IMR-90 (cell line): ENCODE measurements around the gene SLC37A1. TPM values are rescaled to one million over a fixed set of nuclear protein-coding genes. Genes with fewer than 3 reads are reported as not detected.

Experiments
- ATAC-seq: fragments of 200-7000 bp; cut with Tn5 transposase; 2 replicates; pipeline ENCODE4 v1.9.1; 2020; ENCODE audit warnings: low read depth, mild to moderate bottlenecking, moderate library complexity
- BruUV-seq: library from RNA; stranded (reverse); fragments of 400-500 nt; replicated peaks from 2 replicates; lab custom pipeline; 2021; lab: Mats Ljungman, UMichigan
- CTCF ChIA-PET: fragments of 300-600 bp; formaldehyde crosslinking; extraction: SDS; loops from one replicate; lab custom pipeline; 2021; ENCODE audit warnings: antibody characterized with exemption; lab: Yijun Ruan, JAX
- POLR2A ChIA-PET: fragments of 300-600 bp; sonication (Branson Sonifier 250); formaldehyde crosslinking; loops from one replicate; lab custom pipeline; 2022; ENCODE audit warnings: antibody characterized with exemption; ENCODE audit not compliant: unreplicated experiment; lab: Charles Lee
- DNase-seq: peaks from one replicate; pipeline ENCODE4 v3.0.0; 2013
- H2AFZ ChIP-seq: replicated peaks from 2 replicates; pipeline ENCODE3; 2013; ENCODE audit warnings: low read length, mild to moderate bottlenecking; ENCODE audit not compliant: poor library complexity
- H2AK5ac ChIP-seq: 2 replicates; pipeline ENCODE4 v1.6.1; 2013; ENCODE audit warnings: low read depth, low read length, inconsistent platforms
- H2AK9ac ChIP-seq: replicated peaks from 2 replicates; pipeline ENCODE3; 2013; ENCODE audit warnings: mild to moderate bottlenecking, low read depth, low read length, moderate library complexity; ENCODE audit not compliant: poor library complexity
- H2BK120ac ChIP-seq: 2 replicates; pipeline ENCODE4 v1.6.1; 2013; ENCODE audit warnings: low read depth, low read length, inconsistent platforms
- H2BK15ac ChIP-seq: 3 replicates; pipeline ENCODE4 v1.6.1; 2013; ENCODE audit warnings: low read depth, low read length, inconsistent platforms
- H2BK20ac ChIP-seq: 2 replicates; pipeline ENCODE4 v1.6.1; 2013; ENCODE audit warnings: low read depth, mild to moderate bottlenecking, inconsistent platforms, low read length, moderate library complexity
- H2BK5ac ChIP-seq: 2 replicates; pipeline ENCODE4 v1.6.1; 2013; ENCODE audit warnings: mild to moderate bottlenecking, low read depth, low read length, inconsistent platforms; ENCODE audit not compliant: poor library complexity, severe bottlenecking
- H3K14ac ChIP-seq: replicated peaks from 2 replicates; pipeline ENCODE4 v1.6.1; 2013; ENCODE audit warnings: low read depth, low read length, inconsistent platforms
- H3K18ac ChIP-seq: 2 replicates; pipeline ENCODE4 v1.6.1; 2013; ENCODE audit warnings: low read depth, low read length, control low read depth
- H3K23ac ChIP-seq: 2 replicates; pipeline ENCODE4 v1.6.1; 2013; ENCODE audit warnings: low read depth, low read length, inconsistent platforms
- H3K27ac ChIP-seq: 2 replicates; pipeline ENCODE4 v1.5.1; 2013; ENCODE audit warnings: mild to moderate bottlenecking, control low read depth, low read length; ENCODE audit not compliant: insufficient read depth
- H3K27me3 ChIP-seq: 2 replicates; pipeline ENCODE4 v1.6.1; 2013; ENCODE audit warnings: low read length; ENCODE audit not compliant: control insufficient read depth, insufficient read depth
- H3K36me3 ChIP-seq: 2 replicates; pipeline ENCODE4 v1.6.1; 2013; ENCODE audit warnings: low read length, mixed read lengths; ENCODE audit not compliant: control insufficient read depth, insufficient read depth
- H3K4ac ChIP-seq: 2 replicates; pipeline ENCODE4 v1.6.1; 2013; ENCODE audit warnings: low read depth, low read length, inconsistent platforms
- H3K4me1 ChIP-seq: 2 replicates; pipeline ENCODE4 v1.6.1; 2013; ENCODE audit warnings: low read length, mixed read lengths; ENCODE audit not compliant: control insufficient read depth, insufficient read depth
- H3K4me2 ChIP-seq: 2 replicates; pipeline ENCODE4 v1.6.1; 2013; ENCODE audit warnings: low read depth, mild to moderate bottlenecking, control low read depth, low read length, moderate library complexity
- H3K4me3 ChIP-seq: 2 replicates; pipeline ENCODE4 v1.5.1; 2013; ENCODE audit warnings: low read depth, mild to moderate bottlenecking, control low read depth, low read length, moderate library complexity; ENCODE audit not compliant: insufficient read depth
- H3K56ac ChIP-seq: 2 replicates; pipeline ENCODE4 v1.6.1; 2013; ENCODE audit warnings: low read length, inconsistent platforms; ENCODE audit not compliant: insufficient read depth; ENCODE audit errors: extremely low read depth
- H3K79me1 ChIP-seq, 2 experiments: 2 replicates each; pipeline ENCODE4 v1.6.1; 2013; ENCODE audit warnings: low read length in 2 of 2, inconsistent platforms in 1 of 2, low read depth in 1 of 2
- H3K9ac ChIP-seq: 2 replicates; pipeline ENCODE4 v1.6.1; 2013; ENCODE audit warnings: low read depth, low read length, control low read depth
- H3K9me1 ChIP-seq: 2 replicates; pipeline ENCODE4 v1.6.1; 2013; ENCODE audit warnings: low read length, inconsistent platforms; ENCODE audit not compliant: insufficient read depth
- H3K9me3 ChIP-seq: 2 replicates; pipeline ENCODE4 v1.6.1; 2013; ENCODE audit warnings: low read length; ENCODE audit not compliant: control insufficient read depth, insufficient read depth
- H4K20me1 ChIP-seq: 2 replicates; pipeline ENCODE4 v1.6.1; 2013; ENCODE audit warnings: low read length, inconsistent platforms; ENCODE audit not compliant: insufficient read depth
- H4K5ac ChIP-seq: 2 replicates; pipeline ENCODE4 v1.6.1; 2013; ENCODE audit warnings: mild to moderate bottlenecking, low read depth, low read length, control low read depth
- H4K8ac ChIP-seq, 2 experiments: 2 replicates each; pipeline ENCODE4 v1.6.1; 2013; ENCODE audit warnings: low read depth in 2 of 2, low read length in 2 of 2, control low read depth in 1 of 2, inconsistent platforms in 1 of 2
- H4K91ac ChIP-seq: 2 replicates; pipeline ENCODE4 v1.6.1; 2013; ENCODE audit warnings: low read depth, low read length, inconsistent platforms; ENCODE audit not compliant: insufficient read depth
- BHLHE40 ChIP-seq: fragments of 150-350 bp; IDR thresholded peaks from 2 replicates; pipeline ENCODE4 v1.6.1; 2016; ENCODE audit warnings: mild to moderate bottlenecking, low read depth, low read length
- CEBPB ChIP-seq: IDR thresholded peaks from 2 replicates; pipeline ENCODE4 v1.6.1; 2012; ENCODE audit warnings: low read depth, low read length, improper control_type of control experiment
- CHD1 ChIP-seq: IDR thresholded peaks from 2 replicates; pipeline ENCODE4 v1.6.1; 2012; ENCODE audit warnings: low read depth, low read length, improper control_type of control experiment
- FOS ChIP-seq: fragments of 150-350 bp; IDR thresholded peaks from 2 replicates; pipeline ENCODE4 v1.6.1; 2016; ENCODE audit warnings: low read depth, low read length
- MAFK ChIP-seq: IDR thresholded peaks from 2 replicates; pipeline ENCODE4 v1.6.1; 2012; ENCODE audit warnings: low read depth, low read length, improper control_type of control experiment
- POLR2A ChIP-seq: IDR thresholded peaks from 2 replicates; pipeline ENCODE4 v1.6.1; 2012; ENCODE audit warnings: mild to moderate bottlenecking, low read depth, low read length
- RAD21 ChIP-seq: IDR thresholded peaks from 2 replicates; pipeline ENCODE4 v1.6.1; 2012; ENCODE audit warnings: low read length, improper control_type of control experiment
- RCOR1 ChIP-seq: IDR thresholded peaks from 2 replicates; pipeline ENCODE4 v1.6.1; 2012; ENCODE audit warnings: mild to moderate bottlenecking, low read length, improper control_type of control experiment; ENCODE audit not compliant: insufficient replicate concordance
- RFX5 ChIP-seq: IDR thresholded peaks from 2 replicates; pipeline ENCODE4 v1.8.0; 2012; ENCODE audit warnings: low read depth, mild to moderate bottlenecking, low read length, moderate library complexity
- SMC3 ChIP-seq: fragments of 150-350 bp; IDR thresholded peaks from 2 replicates; pipeline ENCODE4 v1.6.1; 2016; ENCODE audit warnings: low read depth, mild to moderate bottlenecking, antibody characterized with exemption, low read length, moderate library complexity
- WGBS, 2 experiments: methylation state at CpG; one replicate each; pipeline versions ENCODE4 v1.1.5 to v1.1.7; 2013; ENCODE audit warnings: missing lambda C conversion rate in 2 of 2; ENCODE audit not compliant: insufficient read length in 1 of 2; ENCODE audit errors: extremely low coverage in 2 of 2; 5-methylcytosine and 5-hydroxymethylcytosine counted together
- dilution Hi-C: fragments of 300-500 bp; cut with HindIII; formaldehyde crosslinking; loops from one replicate; pipeline ENCODE4 v1.14.3; 2018; ENCODE audit warnings: low sequenced_read_pairs; ENCODE audit not compliant: unreplicated experiment
- in situ Hi-C: fragments of 300-500 bp; cut with MboI; formaldehyde crosslinking; loops from 3 replicates; pipeline ENCODE4 v1.14.3; 2019; ENCODE audit warnings: low sequenced_read_pairs, inconsistent platforms, mixed read lengths
- intact Hi-C: fragments of 100-400 bp; cut with micrococcal nuclease; formaldehyde crosslinking; loops from 2 replicates; pipeline ENCODE4 v1.10.0; 2022
- polyA plus RNA-seq, 3 experiments: library from polyadenylated mRNA; depleted of rRNA; stranded (reverse); fragments of >200 nt; gene quantifications; 2 replicates each; pipeline ENCODE4 v1.2.3, GENCODE V29; 2012; ENCODE audit warnings: low replicate concordance in 1 of 3
- total RNA-seq: library from RNA; depleted of rRNA; stranded (reverse); fragments of >200 nt; gene quantifications from 2 replicates; pipeline ENCODE4 v1.2.3, GENCODE V29; 2012
- TF ChIP-seq, protein P1 (sequence below): fragments of 150-350 bp; IDR thresholded peaks from 2 replicates; pipeline ENCODE4 v1.6.1; 2017; ENCODE audit warnings: mild to moderate bottlenecking, antibody characterized with exemption, low read length, low read depth
- TF ChIP-seq, protein P2 (sequence below): fragments of 150-350 bp; IDR thresholded peaks from 2 replicates; pipeline ENCODE4 v1.6.1; 2016; ENCODE audit warnings: low read depth, mild to moderate bottlenecking, low read length, moderate library complexity, borderline replicate concordance

The SLC37A1 gene
- total and polyA plus RNA-seq, 2 of the 4 experiments (the other 2 are of a cell fraction) = 0.36 to 0.48 TPM

DNA sequence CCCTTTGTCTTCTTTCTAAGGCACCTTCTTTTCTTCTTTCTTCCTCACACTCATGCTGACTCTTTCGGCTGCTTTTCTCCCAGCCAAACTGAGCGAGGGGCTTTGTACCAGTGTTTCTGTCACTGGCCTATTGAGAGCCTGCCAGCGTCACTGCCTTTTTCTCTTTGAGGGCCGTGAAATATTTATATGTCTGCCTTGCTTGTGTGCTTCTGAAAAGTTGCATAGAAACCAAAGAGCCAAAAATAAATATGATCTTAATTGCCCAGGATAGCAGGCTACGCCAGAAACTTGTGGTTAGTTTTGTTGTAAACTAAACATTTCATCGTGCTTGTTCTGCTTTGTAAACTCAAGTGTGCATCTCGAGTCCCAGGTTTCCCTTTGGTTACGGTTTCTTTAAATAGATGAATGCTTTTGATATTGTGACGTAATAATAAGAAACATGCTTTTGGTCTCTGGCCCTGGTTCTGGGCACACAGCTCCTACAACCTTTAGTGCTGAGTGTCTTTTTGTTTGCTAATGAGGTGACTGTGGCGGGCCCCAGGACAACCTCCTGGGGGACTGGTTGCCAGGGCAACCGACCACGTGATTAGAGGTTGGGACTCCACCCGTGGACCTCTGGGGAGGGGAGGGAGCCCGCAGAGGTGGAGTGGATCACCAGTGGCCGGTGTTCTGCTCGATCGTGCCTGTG lies 10.8 kb downstream of the SLC37A1 start:
- no peak overlapping the region for H2BK20ac ChIP-seq
- H2AFZ ChIP-seq = no peak overlapping the region
- DNase-seq (peak; percentile 52), ATAC-seq (peak; percentile 65)
- H4K5ac ChIP-seq = no peak overlapping the region
- H3K36me3 ChIP-seq = no peaks in the 10 kb centered on the region
- H3K56ac ChIP-seq = no peak overlapping the region
- no peaks in the 10 kb centered on the region for H3K9me3 ChIP-seq
- H3K23ac ChIP-seq = no peak overlapping the region
- H4K20me1 ChIP-seq = no peaks in the 10 kb centered on the region; the same call in 1 of the 2 replicates
- CTCF ChIA-PET = no interaction called here
- POLR2A ChIA-PET = no interaction called here
- H3K27me3 ChIP-seq = peaks cover 19% of the 10 kb centered on the region
- H3K9ac ChIP-seq = no peak overlapping the region
- no peak overlapping the region for H2AK9ac ChIP-seq
- no peak overlapping the region for H3K27ac ChIP-seq
- no peak overlapping the region for H3K18ac ChIP-seq
- peaks cover 5% of the 10 kb centered on the region; the same call in 1 of the 2 replicates for H3K4me1 ChIP-seq
- H2BK15ac ChIP-seq = no peak overlapping the region
- no peak overlapping the region for H4K91ac ChIP-seq
- H3K4me3 ChIP-seq = no peak overlapping the region
- 0% methylated on average over 5 of the region's 17 CpGs; no CpG with 5 or more reads in 1 of the 2 experiments for WGBS, 2 experiments
- peak overlapping the region; percentile 60 for H3K4me2 ChIP-seq
- H3K4ac ChIP-seq = no peak overlapping the region
- dilution Hi-C loops = no loop called here
- no peaks in the 10 kb centered on the region for H3K9me1 ChIP-seq
- no TSS peak for BruUV-seq
- H3K79me1 ChIP-seq = no peaks in the 10 kb centered on the region
- intact Hi-C loops = no loop called here
- in situ Hi-C loops = no loop called here
- TF ChIP-seq CEBPB (peak; percentile 33; the same call in 1 of the 2 replicates), FOS (no peak), RFX5 (no peak), BHLHE40 (no peak), RCOR1 (no peak), POLR2A (no peak), MAFK (no peak), RAD21 (no peak), CHD1 (no peak), SMC3 (no peak)
- TF ChIP-seq, protein P1, sequence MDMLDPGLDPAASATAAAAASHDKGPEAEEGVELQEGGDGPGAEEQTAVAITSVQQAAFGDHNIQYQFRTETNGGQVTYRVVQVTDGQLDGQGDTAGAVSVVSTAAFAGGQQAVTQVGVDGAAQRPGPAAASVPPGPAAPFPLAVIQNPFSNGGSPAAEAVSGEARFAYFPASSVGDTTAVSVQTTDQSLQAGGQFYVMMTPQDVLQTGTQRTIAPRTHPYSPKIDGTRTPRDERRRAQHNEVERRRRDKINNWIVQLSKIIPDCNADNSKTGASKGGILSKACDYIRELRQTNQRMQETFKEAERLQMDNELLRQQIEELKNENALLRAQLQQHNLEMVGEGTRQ = peak; percentile 28; the same call in 1 of the 2 replicates
- TF ChIP-seq, protein P2, sequence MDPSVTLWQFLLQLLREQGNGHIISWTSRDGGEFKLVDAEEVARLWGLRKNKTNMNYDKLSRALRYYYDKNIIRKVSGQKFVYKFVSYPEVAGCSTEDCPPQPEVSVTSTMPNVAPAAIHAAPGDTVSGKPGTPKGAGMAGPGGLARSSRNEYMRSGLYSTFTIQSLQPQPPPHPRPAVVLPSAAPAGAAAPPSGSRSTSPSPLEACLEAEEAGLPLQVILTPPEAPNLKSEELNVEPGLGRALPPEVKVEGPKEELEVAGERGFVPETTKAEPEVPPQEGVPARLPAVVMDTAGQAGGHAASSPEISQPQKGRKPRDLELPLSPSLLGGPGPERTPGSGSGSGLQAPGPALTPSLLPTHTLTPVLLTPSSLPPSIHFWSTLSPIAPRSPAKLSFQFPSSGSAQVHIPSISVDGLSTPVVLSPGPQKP = no peak
- H2AK5ac ChIP-seq = no peak overlapping the region
- no peak overlapping the region for H4K8ac ChIP-seq
- H2BK120ac ChIP-seq = no peak overlapping the region
- no peak overlapping the region for H2BK5ac ChIP-seq
- no peak overlapping the region for H3K14ac ChIP-seq
